WERI-Rb-1 (cell line): ENCODE measurements around the gene KCNE5.
"Not testable (repeated sequence)": the region's sequence is repeated elsewhere in the genome, so short reads cannot be mapped to it uniquely, and the experiment has no call there.

ENCODE experiments used
- DNase-seq: peaks from one replicate; pipeline ENCODE4 v3.0.0-alpha.2; 2020
- H3K27ac ChIP-seq: fragments of 250-450 bp; sonication (Bioruptor Pico); 2 replicates; pipeline ENCODE4 v1.5.1; 2020; ENCODE audit warnings: mild to moderate bottlenecking, moderate library complexity
- H3K27me3 ChIP-seq: fragments of 250-450 bp; sonication (Bioruptor Pico); 2 replicates; pipeline ENCODE4 v1.5.1; 2021; ENCODE audit warnings: mild to moderate bottlenecking, low read depth, moderate library complexity; ENCODE audit not compliant: insufficient read depth, severe bottlenecking
- H3K36me3 ChIP-seq: fragments of 250-450 bp; sonication (Bioruptor Pico); 2 replicates; pipeline ENCODE4 v1.5.1; 2020; ENCODE audit warnings: mild to moderate bottlenecking, moderate library complexity
- H3K4me3 ChIP-seq: 2 replicates; pipeline ENCODE4 v1.5.1; 2011; ENCODE audit warnings: low read depth, mild to moderate bottlenecking, control low read depth, low read length
- H3K9me3 ChIP-seq: fragments of 250-450 bp; sonication (Bioruptor Pico); 2 replicates; pipeline ENCODE4 v1.5.1; 2021; ENCODE audit warnings: mild to moderate bottlenecking, moderate library complexity; ENCODE audit not compliant: severe bottlenecking
- CTCF ChIP-seq: IDR thresholded peaks from 2 replicates; pipeline ENCODE4 v1.5.1; 2011; ENCODE audit warnings: low read depth, mild to moderate bottlenecking, control low read depth, inconsistent platforms, low read length

Gene KCNE5

GRCh38 chrX:109585488-109585887 lies 39.5 kb downstream of the KCNE5 start:
- TF ChIP-seq CTCF, result no peak
- Histone ChIP-seq H3K36me3 (no peaks in the 10 kb centered on the region), H3K9me3 (no peaks in the 10 kb centered on the region), H3K27ac (no peak overlapping the region), H3K27me3 (peaks cover 63% of the 10 kb centered on the region), H3K4me3 (no peak overlapping the region)
- DNase-seq, result no peak

GRCh38 chrX:109578916-109579315 lies 46.1 kb downstream of the KCNE5 start:
- no peaks in the 10 kb centered on the region for H3K36me3 ChIP-seq
- no peaks in the 10 kb centered on the region for H3K9me3 ChIP-seq
- DNase-seq, result no peak
- TF ChIP-seq CTCF, result no peak
- H3K4me3 ChIP-seq, result no peak overlapping the region
- peaks cover 65% of the 10 kb centered on the region for H3K27me3 ChIP-seq
- no peak overlapping the region for H3K27ac ChIP-seq

- no peaks in the 10 kb centered on the region for H3K9me3 ChIP-seq
- no peak overlapping the region for H3K27ac ChIP-seq
- H3K36me3 ChIP-seq, result no peaks in the 10 kb centered on the region
- no peak for TF ChIP-seq CTCF
- peaks cover 68% of the 10 kb centered on the region for H3K27me3 ChIP-seq
- H3K4me3 ChIP-seq, result no peak overlapping the region
- DNase-seq, result no peak
Measured at GRCh38 chrX:109577055-109577454, 47.9 kb downstream of the KCNE5 start.

GRCh38 chrX:109576083-109576482 lies 48.9 kb downstream of the KCNE5 start:
- not testable (repeated sequence) for H3K4me3 ChIP-seq, H3K9me3 ChIP-seq, DNase-seq, H3K36me3 ChIP-seq, H3K27ac ChIP-seq
- peaks cover 65% of the 10 kb centered on the region for H3K27me3 ChIP-seq
